ENCODE measurements around the gene FLOT2.
"Not testable (repeated sequence)": the region's sequence is repeated elsewhere in the genome, so short reads cannot be mapped to it uniquely, and the experiment has no call there.

The FLOT2 gene

GRCh38 chr17:28854457-28855335 is 42.8 kb downstream of the FLOT2 start, which contains the start of gene ERAL1:
ERAL1 (plus strand) TSS chr17:28855016; CDS start chr17:28855035, 19 bp downstream.
- TF ChIP-seq, protein P1, sequence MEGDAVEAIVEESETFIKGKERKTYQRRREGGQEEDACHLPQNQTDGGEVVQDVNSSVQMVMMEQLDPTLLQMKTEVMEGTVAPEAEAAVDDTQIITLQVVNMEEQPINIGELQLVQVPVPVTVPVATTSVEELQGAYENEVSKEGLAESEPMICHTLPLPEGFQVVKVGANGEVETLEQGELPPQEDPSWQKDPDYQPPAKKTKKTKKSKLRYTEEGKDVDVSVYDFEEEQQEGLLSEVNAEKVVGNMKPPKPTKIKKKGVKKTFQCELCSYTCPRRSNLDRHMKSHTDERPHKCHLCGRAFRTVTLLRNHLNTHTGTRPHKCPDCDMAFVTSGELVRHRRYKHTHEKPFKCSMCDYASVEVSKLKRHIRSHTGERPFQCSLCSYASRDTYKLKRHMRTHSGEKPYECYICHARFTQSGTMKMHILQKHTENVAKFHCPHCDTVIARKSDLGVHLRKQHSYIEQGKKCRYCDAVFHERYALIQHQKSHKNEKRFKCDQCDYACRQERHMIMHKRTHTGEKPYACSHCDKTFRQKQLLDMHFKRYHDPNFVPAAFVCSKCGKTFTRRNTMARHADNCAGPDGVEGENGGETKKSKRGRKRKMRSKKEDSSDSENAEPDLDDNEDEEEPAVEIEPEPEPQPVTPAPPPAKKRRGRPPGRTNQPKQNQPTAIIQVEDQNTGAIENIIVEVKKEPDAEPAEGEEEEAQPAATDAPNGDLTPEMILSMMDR (IDR thresholded peaks at IDR 0.05; ENCODE audit: insufficient read depth, low read depth, low read length, missing control alignments), result no peak
- peak; percentile 90 for DNase-seq (ENCODE audit: low read depth)
- peak within 1 kb of the TSS; percentile 81 for H3K4me3 ChIP-seq (ENCODE audit: low read depth, low read length)

- DNase-seq (ENCODE audit: low read depth), result no peak
- H3K4me3 ChIP-seq (ENCODE audit: low read depth, low read length), result no peak overlapping the region
- TF ChIP-seq, protein P1 (IDR thresholded peaks at IDR 0.05; ENCODE audit: insufficient read depth, low read depth, low read length, missing control alignments), result no peak
These were observed 44.2 kb downstream of the FLOT2 start for GRCh38 chr17:28853295-28853694.

GRCh38 chr17:28849281-28849680 is 48.3 kb downstream of the FLOT2 start:
- no peak for DNase-seq (ENCODE audit: low read depth)
- TF ChIP-seq, protein P1 (IDR thresholded peaks at IDR 0.05; ENCODE audit: insufficient read depth, low read depth, low read length, missing control alignments), result no peak
- no peak overlapping the region for H3K4me3 ChIP-seq (ENCODE audit: low read depth, low read length)

- H3K4me3 ChIP-seq (ENCODE audit: low read depth, low read length), result not testable (repeated sequence)
- TF ChIP-seq, protein P1 (IDR thresholded peaks at IDR 0.05; ENCODE audit: insufficient read depth, low read depth, low read length, missing control alignments), result peak; percentile 45
- peak; percentile 66 for DNase-seq (ENCODE audit: low read depth)
These were observed 48.9 kb downstream of the FLOT2 start for GRCh38 chr17:28848667-28849066.

- DNase-seq (ENCODE audit: low read depth); H3K4me3 ChIP-seq (ENCODE audit: low read depth, low read length): not testable (repeated sequence)
These were observed 50.8 kb downstream of the FLOT2 start for GRCh38 chr17:28846699-28847098.

- TF ChIP-seq, protein P1 (IDR thresholded peaks at IDR 0.05; ENCODE audit: insufficient read depth, low read depth, low read length, missing control alignments), result no peak
- no peak overlapping the region for H3K4me3 ChIP-seq (ENCODE audit: low read depth, low read length)
- no peak for DNase-seq (ENCODE audit: low read depth)
These were observed 51.3 kb downstream of the FLOT2 start for GRCh38 chr17:28846231-28846630.

DNA sequence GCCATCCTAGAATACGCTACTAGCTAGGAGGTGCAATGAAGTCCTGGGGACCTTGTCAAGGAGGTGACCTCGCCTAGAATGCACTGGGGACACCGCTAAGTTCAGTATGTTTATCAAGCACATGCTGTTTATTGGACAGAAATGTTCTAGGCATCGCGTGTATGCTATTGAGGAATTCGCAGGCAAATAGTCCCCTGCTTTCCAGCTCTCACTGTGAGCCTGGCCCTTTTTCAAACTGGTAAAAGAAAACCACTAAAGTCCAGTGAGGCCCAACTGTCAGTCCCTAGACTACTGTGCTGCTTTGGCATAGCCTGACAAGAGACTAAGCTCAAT is 53.8 kb downstream of the FLOT2 start:
- DNase-seq (ENCODE audit: low read depth), result no peak
- no peak overlapping the region for H3K4me3 ChIP-seq (ENCODE audit: low read depth, low read length)
- TF ChIP-seq, protein P1 (IDR thresholded peaks at IDR 0.05; ENCODE audit: insufficient read depth, low read depth, low read length, missing control alignments), result no peak
